ENCODE results near the gene ESCO1. TPM values are rescaled to one million over a fixed set of nuclear protein-coding genes. Genes with fewer than 3 reads are reported as not detected.

Gene ESCO1
- total and polyA plus RNA-seq, 2 of the 13 experiments (the other 11 are each of a cell fraction or from before 2014, with no cell fraction given): 6.3 to 19.4 TPM

GRCh38 chr18:21612125-21613039 is 11.9 kb upstream of the ESCO1 start, which contains the start of gene SNRPD1 (continued):
- TF ChIP-seq ERF (CRISPR knock-in tag; IDR thresholded peaks at IDR 0.05) (peak; percentile 97), ZNF570 (CRISPR knock-in tag; IDR thresholded peaks at IDR 0.05; ENCODE audit: borderline replicate concordance) (peak; percentile 81; the same call in 1 of the 2 replicates), STAG1 (CRISPR knock-in tag; IDR thresholded peaks at IDR 0.05) (peak; percentile 51), KDM6A (CRISPR knock-in tag; IDR thresholded peaks at IDR 0.05; ENCODE audit: low read depth) (no peak), HIVEP1 (CRISPR knock-in tag; IDR thresholded peaks at IDR 0.05) (peak; percentile 91), SALL2 (CRISPR knock-in tag; IDR thresholded peaks at IDR 0.05) (peak; percentile 90), ZNF138 (CRISPR knock-in tag; IDR thresholded peaks at IDR 0.05; ENCODE audit: low read depth) (peak; percentile 94), RELA (CRISPR knock-in tag; IDR thresholded peaks at IDR 0.05) (0 out of 2 replicates have a peak, but pooled peaks have one; percentile 6), NFIB (CRISPR knock-in tag; IDR thresholded peaks at IDR 0.05; ENCODE audit: borderline replicate concordance) (no peak), TIGD3 (CRISPR knock-in tag; IDR thresholded peaks at IDR 0.05; ENCODE audit: borderline replicate concordance) (peak; percentile 97), ZNF274 (CRISPR knock-in tag; IDR thresholded peaks at IDR 0.05) (peak; percentile 96), RARA (CRISPR knock-in tag; IDR thresholded peaks at IDR 0.05) (peak; percentile 66), GZF1 (CRISPR knock-in tag; IDR thresholded peaks at IDR 0.05) (peak; percentile 91), CBX2 (IDR thresholded peaks at IDR 0.05; ENCODE audit: low read depth, low read length) (no peak), CBX2 (CRISPR knock-in tag; IDR thresholded peaks at IDR 0.05; ENCODE audit: low read depth) (no peak), ZNF234 (CRISPR knock-in tag; conservative IDR thresholded peaks at IDR 0.05) (no peak), TARDBP (CRISPR knock-in tag; IDR thresholded peaks at IDR 0.05) (peak; percentile 99), RBM22 (optimal IDR thresholded peaks at IDR 0.05; ENCODE audit: low read length) (no peak), NR3C1 (CRISPR knock-in tag; IDR thresholded peaks at IDR 0.05) (no peak), ATF7 (IDR thresholded peaks at IDR 0.05) (no peak), ATF7 (CRISPR knock-in tag; IDR thresholded peaks at IDR 0.05) (peak; percentile 61; the same call in 1 of the 2 replicates), BCL3 (CRISPR knock-in tag; IDR thresholded peaks at IDR 0.05) (peak; percentile 93), MIER3 (CRISPR knock-in tag; IDR thresholded peaks at IDR 0.05; ENCODE audit: borderline replicate concordance) (peak; percentile 91; the same call in 1 of the 2 replicates), NCOA2 (CRISPR knock-in tag; IDR thresholded peaks at IDR 0.05) (peak; percentile 51), ZFP1 (CRISPR knock-in tag; IDR thresholded peaks at IDR 0.05) (no peak; the same call in 1 of the 2 replicates), NFATC3 (CRISPR knock-in tag; IDR thresholded peaks at IDR 0.05) (no peak), NRL (CRISPR knock-in tag; IDR thresholded peaks at IDR 0.05; ENCODE audit: borderline replicate concordance) (peak; percentile 98), ETV5 (CRISPR knock-in tag; IDR thresholded peaks at IDR 0.05; ENCODE audit: borderline replicate concordance) (peak; percentile 97), IKZF1 (IDR thresholded peaks at IDR 0.05) (no peak)
